H1 (cell line): ENCODE results near the gene P3H2. TPM values are rescaled to one million over a fixed set of nuclear protein-coding genes. Genes with fewer than 3 reads are reported as not detected.

Experiments used
- CTCF ChIA-PET: fragments of 300-600 bp; sonication (Branson Sonifier 250); formaldehyde crosslinking; loops from one replicate; lab custom pipeline; 2021; ENCODE audit not compliant: partially characterized antibody; lab: Charles Lee
- POLR2A ChIA-PET: fragments of 300-600 bp; sonication (Branson Sonifier 250); formaldehyde crosslinking; loops from one replicate; lab custom pipeline; 2021; ENCODE audit warnings: inconsistent platforms; ENCODE audit not compliant: partially characterized antibody; lab: Charles Lee
- DNase-seq, 2 experiments: peaks; one replicate each; pipeline versions ENCODE4 v3.0.0 to v3.0.0-alpha.2; 2010 to 2022; ENCODE audit warnings: low spot score in 2 of 2, low read depth in 1 of 2, mixed read lengths in 1 of 2
- FAIRE-seq: peaks from 2 replicates; lab custom pipeline; 2011; peaks lifted over from hg19 to GRCh38; lab: Jason Lieb, UNC
- H2AFZ ChIP-seq: 2 replicates; pipeline ENCODE4 v1.8.1; 2012; ENCODE audit warnings: low read length, inconsistent platforms
- H2AK5ac ChIP-seq: 2 replicates; pipeline ENCODE4 v1.6.1; 2013; ENCODE audit warnings: low read depth, low read length
- H2BK120ac ChIP-seq: replicated peaks from 2 replicates; pipeline ENCODE3; 2013; ENCODE audit warnings: low read depth, low read length, inconsistent platforms
- H2BK12ac ChIP-seq: 2 replicates; pipeline ENCODE4 v1.6.1; 2013; ENCODE audit warnings: low read depth, low read length
- H2BK15ac ChIP-seq: 2 replicates; pipeline ENCODE4 v1.6.1; 2013; ENCODE audit warnings: low read length
- H2BK20ac ChIP-seq: 2 replicates; pipeline ENCODE4 v1.6.1; 2013; ENCODE audit warnings: low read length
- H2BK5ac ChIP-seq: 2 replicates; pipeline ENCODE4 v1.6.1; 2013; ENCODE audit warnings: low read depth, low read length
- H3K14ac ChIP-seq: 2 replicates; pipeline ENCODE4 v1.6.1; 2013; ENCODE audit warnings: inconsistent platforms; ENCODE audit not compliant: insufficient read length
- H3K18ac ChIP-seq: 2 replicates; pipeline ENCODE4 v1.6.1; 2013; ENCODE audit warnings: low read length; ENCODE audit errors: extremely low read depth
- H3K23ac ChIP-seq: 2 replicates; pipeline ENCODE4 v1.6.1; 2013; ENCODE audit warnings: inconsistent platforms; ENCODE audit not compliant: insufficient read length
- H3K23me2 ChIP-seq: 2 replicates; pipeline ENCODE4 v1.6.1; 2013; ENCODE audit warnings: low read depth, low read length
- H3K27ac ChIP-seq: 2 replicates; pipeline ENCODE4 v1.6.1; 2011; ENCODE audit warnings: low read depth, low read length, inconsistent platforms
- H3K27me3 ChIP-seq, 4 experiments: replicated peaks in 1 of 4; 1 replicate in 1 of 4; 2 replicates in 3 of 4; pipeline versions ENCODE4 v1.6.1 to v1.8.1; 2011 to 2013; ENCODE audit warnings: low read length in 3 of 4, mild to moderate bottlenecking in 3 of 4, inconsistent platforms in 2 of 4, mixed read lengths in 2 of 4, moderate library complexity in 1 of 4; ENCODE audit not compliant: control insufficient read depth in 3 of 4, insufficient read depth in 3 of 4; ENCODE audit errors: extremely low read depth in 1 of 4
- H3K36me3 ChIP-seq, 4 experiments: 2 replicates each; pipeline versions ENCODE4 v1.6.1 to v1.8.1; 2011 to 2013; ENCODE audit warnings: mild to moderate bottlenecking in 4 of 4, low read length in 3 of 4, moderate library complexity in 2 of 4, control low read depth in 1 of 4, inconsistent platforms in 1 of 4; ENCODE audit not compliant: insufficient read depth in 4 of 4, control insufficient read depth in 2 of 4
- H3K4ac ChIP-seq: replicated peaks from 2 replicates; pipeline ENCODE3; 2013; ENCODE audit warnings: low read length, low read depth, mixed read lengths, inconsistent platforms; ENCODE audit not compliant: insufficient read length
- H3K4me1 ChIP-seq, 4 experiments: replicated peaks in 1 of 4; 1 replicate in 1 of 4; 2 replicates in 3 of 4; pipeline versions ENCODE4 v1.6.1 to v1.8.1; 2011 to 2013; ENCODE audit warnings: low read length in 3 of 4, inconsistent platforms in 2 of 4, mixed read lengths in 1 of 4; ENCODE audit not compliant: insufficient read depth in 4 of 4, control insufficient read depth in 3 of 4
- H3K4me2 ChIP-seq, 2 experiments: 2 replicates each; pipeline versions ENCODE4 v1.6.1 to v1.8.1; 2011 to 2013; ENCODE audit warnings: low read depth in 2 of 2, low read length in 2 of 2, control low read depth in 1 of 2, inconsistent platforms in 1 of 2, mild to moderate bottlenecking in 1 of 2; ENCODE audit not compliant: insufficient read depth in 1 of 2
- H3K4me3 ChIP-seq, 4 experiments: fragments of 200-600, 300-600 bp in 1 of 4; sonication (generic), shearing (Covaris generic), sonication (Bioruptor Twin) in 1 of 4; 2 replicates each; pipeline versions ENCODE4 v1.5.1 to v1.8.1; 2011 to 2016; ENCODE audit warnings: low read length in 4 of 4, low read depth in 3 of 4, control low read depth in 2 of 4, inconsistent platforms in 2 of 4, mild to moderate bottlenecking in 2 of 4, mixed read lengths in 1 of 4, moderate library complexity in 1 of 4; ENCODE audit not compliant: insufficient read depth in 2 of 4; ENCODE audit errors: extremely low read depth in 1 of 4
- H3K56ac ChIP-seq: replicated peaks from 2 replicates; pipeline ENCODE3; 2013; ENCODE audit warnings: low read depth, mild to moderate bottlenecking, mixed read lengths, low read length, inconsistent platforms; ENCODE audit not compliant: insufficient read length
- H3K79me1 ChIP-seq: 2 replicates; pipeline ENCODE4 v1.6.1; 2013; ENCODE audit warnings: low read depth, low read length, control low read depth
- H3K79me2 ChIP-seq, 2 experiments: 2 replicates each; pipeline versions ENCODE4 v1.6.1 to v1.8.1; 2012 to 2013; ENCODE audit warnings: low read length in 2 of 2, mild to moderate bottlenecking in 2 of 2, inconsistent platforms in 1 of 2; ENCODE audit not compliant: insufficient read depth in 2 of 2, control insufficient read depth in 1 of 2
- H3K9ac ChIP-seq, 4 experiments: replicated peaks in 1 of 4; 1 replicate in 1 of 4; 2 replicates in 3 of 4; pipeline versions ENCODE4 v1.6.1 to v1.8.1; 2011 to 2013; ENCODE audit warnings: low read depth in 3 of 4, low read length in 3 of 4, control low read depth in 2 of 4, mild to moderate bottlenecking in 2 of 4, moderate library complexity in 2 of 4, inconsistent platforms in 1 of 4; ENCODE audit errors: extremely low read depth in 1 of 4
- H3K9me3 ChIP-seq, 2 experiments: 2 replicates each; pipeline versions ENCODE4 v1.6.1 to v1.8.1; 2012 to 2013; ENCODE audit warnings: mild to moderate bottlenecking in 2 of 2, moderate library complexity in 2 of 2, control low read depth in 1 of 2, inconsistent platforms in 1 of 2, low read depth in 1 of 2, low read length in 1 of 2, mixed read lengths in 1 of 2; ENCODE audit not compliant: insufficient read depth in 2 of 2
- H4K20me1 ChIP-seq, 2 experiments: replicated peaks in 1 of 2; 2 replicates each; pipeline versions ENCODE3 to v1.8.1; 2011 to 2013; ENCODE audit warnings: inconsistent platforms in 2 of 2, low read length in 2 of 2, mild to moderate bottlenecking in 1 of 2; ENCODE audit not compliant: insufficient read depth in 2 of 2, control insufficient read depth in 1 of 2
- H4K5ac ChIP-seq: 2 replicates; pipeline ENCODE4 v1.6.1; 2013; ENCODE audit warnings: low read length, low read depth, mixed read lengths, inconsistent platforms; ENCODE audit not compliant: insufficient read length
- H4K8ac ChIP-seq: 2 replicates; pipeline ENCODE4 v1.8.0; 2013; ENCODE audit warnings: mild to moderate bottlenecking, moderate library complexity, low read length, inconsistent platforms; ENCODE audit not compliant: insufficient read depth; ENCODE audit errors: extremely low read depth
- H4K91ac ChIP-seq: replicated peaks from 2 replicates; pipeline ENCODE3; 2013; ENCODE audit warnings: low read length, mixed read lengths, inconsistent platforms; ENCODE audit not compliant: insufficient read length
- WGBS, 2 experiments: shearing (Covaris generic) in 1 of 2; methylation state at CpG; one replicate each; pipeline versions ENCODE4 v1.1.6 to v1.1.7; 2013 to 2015; ENCODE audit warnings: low lambda C conversion rate in 2 of 2, mixed read lengths in 2 of 2, inconsistent platforms in 1 of 2, low coverage in 1 of 2, missing lambda C conversion rate in 1 of 2; ENCODE audit not compliant: insufficient replicate concordance in 2 of 2, insufficient coverage in 1 of 2, insufficient read length in 1 of 2; ENCODE audit errors: extremely low coverage in 1 of 2, missing lambda C conversion rate in 1 of 2; 5-methylcytosine and 5-hydroxymethylcytosine counted together
- polyA plus RNA-seq, 7 experiments: library from polyadenylated mRNA; depleted of rRNA in 3 of 7; stranded (reverse) in 5 of 7; unstranded in 2 of 7; fragments of >200 nt in 5 of 7; fragments of 200-250 nt in 2 of 7; gene quantifications; 1 replicate in 5 of 7; 2 replicates in 1 of 7; 4 replicates in 1 of 7; pipeline versions ENCODE4 v1.2.1 to v1.2.3, GENCODE V29; 2011 to 2013; ENCODE audit warnings: missing spikeins in 2 of 7, mixed read lengths in 2 of 7
- total RNA-seq: library from RNA; stranded (reverse); fragmentation: NEBNext Ultra II Directional; extraction: Animal tissue kit (Norgen Biotek cat#: 25700); gene quantifications from 2 replicates; pipeline ENCODE4 v1.2.1, GENCODE V29; 2021

Gene P3H2
- total and polyA plus RNA-seq, 2 of the 8 experiments (the other 6 are each of a cell fraction or from before 2014, with no cell fraction given), result 40.5 to 60.4 TPM

- no peaks in the 10 kb centered on the region for H3K9me3 ChIP-seq
- H3K4me3 ChIP-seq, result no peak overlapping the region
- WGBS, 2 experiments, result 89% methylated on average over 9 of the region's 9 CpGs; no CpG with 5 or more reads in 1 of the 2 experiments
- ChIA-PET CTCF (interaction anchor here (0.7 to 2.3 kb wide), 6 partner anchors 9 to 314 kb away, joined by 3 to 7 read pairs (median 4); no protein-coding TSS in a partner anchor), POLR2A (interaction anchor here (0.9 kb wide), 1 partner anchor 197 kb away, joined by 3 read pairs; the partner anchor contains the start of gene CLDN1)
- no peaks in the 10 kb centered on the region for H3K36me3 ChIP-seq
- H3K27ac ChIP-seq, result no peak overlapping the region
- no peak overlapping the region for H3K18ac ChIP-seq
- no peak overlapping the region for H2AFZ ChIP-seq
- H4K8ac ChIP-seq, result no peak overlapping the region
- peaks cover 0 to 8% (median 5%) of the 10 kb centered on the region in 4 experiments; a peak in 6 of 7 replicates for H3K4me1 ChIP-seq
- H3K27me3 ChIP-seq, result peaks cover 0 to 4% (median 1%) of the 10 kb centered on the region in 4 experiments; a peak in 3 of 7 replicates
- no peak overlapping the region for H2AK5ac ChIP-seq
- H4K5ac ChIP-seq, result no peak overlapping the region
- FAIRE-seq (no peak), DNase-seq (no peak)
- no peaks in the 10 kb centered on the region for H4K20me1 ChIP-seq
- H4K91ac ChIP-seq, result no peak overlapping the region
- H2BK120ac ChIP-seq, result no peak overlapping the region
- no peak overlapping the region for H3K9ac ChIP-seq
- no peak overlapping the region for H3K23ac ChIP-seq
- H3K14ac ChIP-seq, result no peak overlapping the region
- H3K4me2 ChIP-seq, result no peak overlapping the region
- no peak overlapping the region for H2BK12ac ChIP-seq
- no peak overlapping the region for H2BK15ac ChIP-seq
- no peak overlapping the region for H3K4ac ChIP-seq
- peaks cover 2% of the 10 kb centered on the region for H3K23me2 ChIP-seq
- no peak overlapping the region for H3K56ac ChIP-seq
- H2BK20ac ChIP-seq, result no peak overlapping the region
- no peaks in the 10 kb centered on the region for H3K79me1 ChIP-seq
- H2BK5ac ChIP-seq, result no peak overlapping the region
- H3K79me2 ChIP-seq, result no peaks in the 10 kb centered on the region
Measured at GRCh38 chr3:190125436-190126068, 4.9 kb upstream of the P3H2 start.
